Neural crest cell (in vitro differentiated cells): ENCODE measurements around the gene RHEBL1. TPM values are rescaled to one million over a fixed set of nuclear protein-coding genes. Genes with fewer than 3 reads are reported as not detected.

ENCODE experiments used
- DNase-seq: peaks from one replicate; pipeline ENCODE4 v3.0.0; 2021; ENCODE audit warnings: low read depth, mixed read lengths, low spot score
- H3K27ac Mint-ChIP-seq: one replicate; pipeline ENCODE4 v1.8.0; 2021; ENCODE audit warnings: mild to moderate bottlenecking, mixed read lengths; ENCODE audit not compliant: unreplicated experiment
- H3K27me3 Mint-ChIP-seq: 2 replicates; pipeline ENCODE4 v1.8.0; 2021; ENCODE audit warnings: low read depth, mild to moderate bottlenecking, mixed read lengths
- H3K36me3 Mint-ChIP-seq: 2 replicates; pipeline ENCODE4 v1.8.0; 2021; ENCODE audit warnings: low read depth, mild to moderate bottlenecking, mixed read lengths
- H3K4me1 Mint-ChIP-seq: 2 replicates; pipeline ENCODE4 v1.8.0; 2021; ENCODE audit warnings: mixed read lengths
- H3K4me3 Mint-ChIP-seq: one replicate; pipeline ENCODE4 v1.8.0; 2021; ENCODE audit warnings: mild to moderate bottlenecking, mixed read lengths
- H3K9me3 Mint-ChIP-seq: 2 replicates; pipeline ENCODE4 v1.8.0; 2021; ENCODE audit warnings: mixed read lengths
- total RNA-seq: library from RNA; stranded (reverse); gene quantifications from 2 replicates; pipeline ENCODE4 v1.2.1, GENCODE V29; 2021
- TF ChIP-seq, protein P1 (sequence below): fragments of 200-600 bp; sonication (generic); conservative IDR thresholded peaks from 2 replicates; pipeline ENCODE4 v1.5.0; 2021; ENCODE audit warnings: antibody characterized with exemption, mild to moderate bottlenecking

The RHEBL1 gene
- total RNA-seq, 1 donor from 2014 or later, result 2.1 TPM

DNA sequence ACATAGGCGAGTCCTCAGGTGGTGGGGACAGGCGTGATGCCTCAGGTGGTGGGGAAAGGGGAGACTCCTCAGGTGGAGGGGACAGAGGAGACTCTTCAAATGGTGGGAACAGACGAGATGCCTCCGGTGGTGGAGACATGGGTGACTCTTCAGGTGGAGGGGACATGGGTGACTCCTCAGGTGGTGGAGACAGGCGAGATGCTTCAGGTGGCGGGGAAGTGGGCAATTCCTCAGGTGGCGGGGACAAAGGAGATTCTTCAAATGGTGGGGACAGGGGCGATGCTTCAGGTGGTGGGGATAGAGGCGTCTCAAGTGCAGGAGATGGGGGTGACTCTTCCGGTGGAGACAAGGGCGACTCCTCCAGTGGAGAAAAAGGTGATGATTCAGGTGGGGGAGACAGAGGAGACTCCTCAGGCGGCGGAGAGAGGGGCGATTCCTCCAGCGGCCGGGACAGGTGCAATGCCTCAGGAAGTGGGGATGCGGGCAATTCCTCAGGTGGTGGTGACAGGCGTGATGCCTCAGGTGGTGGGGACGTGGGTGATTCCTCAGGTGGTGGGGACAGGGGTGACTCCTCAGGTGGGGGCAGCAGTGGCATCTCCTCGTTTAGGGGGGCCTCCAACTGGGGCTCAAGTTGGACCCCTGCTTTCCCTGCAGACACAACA, 17.9 kb downstream of the RHEBL1 start:
- no peak for DNase-seq
- Mint-ChIP-seq H3K27me3 (no peaks in the 10 kb centered on the region), H3K27ac (peak overlapping the region; percentile 12), H3K36me3 (peaks cover 18% of the 10 kb centered on the region), H3K4me1 (peaks cover 19% of the 10 kb centered on the region), H3K4me3 (no peak overlapping the region), H3K9me3 (no peaks in the 10 kb centered on the region)
- TF ChIP-seq, protein P1, sequence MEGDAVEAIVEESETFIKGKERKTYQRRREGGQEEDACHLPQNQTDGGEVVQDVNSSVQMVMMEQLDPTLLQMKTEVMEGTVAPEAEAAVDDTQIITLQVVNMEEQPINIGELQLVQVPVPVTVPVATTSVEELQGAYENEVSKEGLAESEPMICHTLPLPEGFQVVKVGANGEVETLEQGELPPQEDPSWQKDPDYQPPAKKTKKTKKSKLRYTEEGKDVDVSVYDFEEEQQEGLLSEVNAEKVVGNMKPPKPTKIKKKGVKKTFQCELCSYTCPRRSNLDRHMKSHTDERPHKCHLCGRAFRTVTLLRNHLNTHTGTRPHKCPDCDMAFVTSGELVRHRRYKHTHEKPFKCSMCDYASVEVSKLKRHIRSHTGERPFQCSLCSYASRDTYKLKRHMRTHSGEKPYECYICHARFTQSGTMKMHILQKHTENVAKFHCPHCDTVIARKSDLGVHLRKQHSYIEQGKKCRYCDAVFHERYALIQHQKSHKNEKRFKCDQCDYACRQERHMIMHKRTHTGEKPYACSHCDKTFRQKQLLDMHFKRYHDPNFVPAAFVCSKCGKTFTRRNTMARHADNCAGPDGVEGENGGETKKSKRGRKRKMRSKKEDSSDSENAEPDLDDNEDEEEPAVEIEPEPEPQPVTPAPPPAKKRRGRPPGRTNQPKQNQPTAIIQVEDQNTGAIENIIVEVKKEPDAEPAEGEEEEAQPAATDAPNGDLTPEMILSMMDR, result no peak

DNA sequence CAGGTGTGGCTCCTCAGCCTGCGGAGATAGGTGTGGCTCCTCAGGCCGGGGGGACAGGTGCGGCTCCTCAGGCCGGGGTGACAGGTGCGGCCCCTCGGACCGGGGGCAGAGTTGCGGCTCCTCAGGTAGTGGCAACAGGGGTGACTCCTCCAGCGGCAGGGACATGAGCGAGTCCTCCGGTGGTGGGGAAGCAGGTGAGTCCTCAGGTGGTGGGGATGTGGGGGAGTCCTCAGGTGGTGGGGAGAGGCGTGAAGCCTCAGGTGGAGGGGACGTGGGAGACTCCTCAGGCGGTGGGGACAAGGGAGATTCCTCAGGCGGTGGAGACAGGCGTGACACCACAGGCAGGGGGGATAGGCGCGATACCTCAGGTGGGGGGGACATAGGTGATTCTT, 18.4 kb downstream of the RHEBL1 start:
- TF ChIP-seq, protein P1, result no peak
- H3K36me3 Mint-ChIP-seq, result peaks cover 18% of the 10 kb centered on the region
- no peaks in the 10 kb centered on the region for H3K9me3 Mint-ChIP-seq

DNA sequence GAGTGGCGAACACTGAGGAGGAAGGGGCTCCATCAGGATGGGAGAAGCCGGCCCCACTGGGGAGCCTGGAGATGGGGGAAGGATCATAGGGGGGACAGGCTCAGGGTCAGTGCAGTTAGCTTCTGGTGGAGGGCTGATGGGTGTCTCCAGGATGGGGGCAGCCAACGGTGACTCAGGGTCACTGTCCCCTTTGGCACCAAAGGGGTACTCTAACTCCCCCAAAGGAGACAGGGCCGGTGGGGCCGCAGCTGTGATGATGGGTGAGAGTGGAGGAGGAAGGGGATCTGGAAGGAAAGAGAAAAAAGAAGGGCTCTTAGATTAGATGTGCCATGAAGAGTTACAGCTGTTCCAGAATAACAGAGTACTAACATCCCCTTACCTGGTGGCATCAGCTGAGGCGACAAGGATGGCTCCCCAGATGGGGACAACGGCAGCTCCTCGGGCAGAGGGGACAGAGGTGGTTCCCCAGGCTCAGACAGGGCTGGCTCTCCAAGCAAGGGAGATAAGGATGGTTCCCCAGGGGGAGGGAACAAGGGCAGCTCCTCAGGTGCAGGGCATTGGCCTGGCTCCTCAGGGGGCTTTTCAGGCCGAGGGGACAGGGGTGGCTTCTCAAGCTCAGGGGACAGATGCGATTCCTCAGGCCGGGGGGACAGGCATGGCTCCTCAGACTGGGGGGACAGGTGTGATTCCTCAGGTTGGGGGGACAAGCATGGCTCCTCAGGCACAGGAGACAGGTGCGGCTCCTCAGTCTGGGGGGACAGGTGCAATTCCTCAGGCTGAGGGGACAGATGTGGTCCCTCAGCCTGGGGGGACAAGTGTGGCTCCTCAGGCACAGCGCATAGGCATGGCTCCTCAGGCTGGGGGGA, 19.0 kb downstream of the RHEBL1 start:
- TF ChIP-seq, protein P1, result no peak
- no peaks in the 10 kb centered on the region for H3K9me3 Mint-ChIP-seq

More for the DNA sequence above, 18.4 kb downstream of the RHEBL1 start:
- DNase-seq, result no peak
- Mint-ChIP-seq H3K4me3 (no peak overlapping the region), H3K27me3 (no peaks in the 10 kb centered on the region), H3K27ac (no peak overlapping the region), H3K4me1 (peaks cover 14% of the 10 kb centered on the region)

DNA sequence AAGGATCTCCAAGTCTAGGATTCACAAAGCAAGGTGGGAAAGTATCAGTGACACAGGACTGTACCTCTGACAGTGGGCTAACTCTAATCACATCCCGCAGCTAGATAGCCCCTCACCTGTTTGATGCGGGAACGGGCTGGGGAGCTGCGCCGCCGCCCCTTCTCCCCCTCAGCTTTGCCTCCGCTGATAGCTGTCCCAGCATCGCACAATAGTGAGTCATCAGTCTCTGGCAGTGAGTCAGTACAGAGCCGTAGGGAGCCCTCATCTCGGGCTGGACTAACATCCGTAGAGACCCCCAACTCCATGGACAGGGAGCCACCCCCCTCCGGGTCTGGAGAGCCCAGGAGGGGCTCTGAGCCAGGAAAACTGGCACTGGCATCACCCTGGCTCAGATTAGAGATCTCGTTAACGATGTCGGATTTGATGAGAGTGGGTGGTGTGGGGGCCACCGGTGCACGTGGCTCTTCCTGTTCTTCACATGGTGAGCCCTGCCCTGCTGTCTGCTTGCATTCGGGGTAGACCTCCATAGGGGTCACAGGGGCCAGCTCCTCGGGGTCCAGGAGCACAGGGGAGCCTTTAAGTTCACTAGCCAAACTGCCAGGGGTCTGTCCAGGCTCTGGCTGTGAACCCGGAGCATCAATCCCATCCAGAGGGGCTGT, 20.1 kb downstream of the RHEBL1 start:
- no peak for DNase-seq
- TF ChIP-seq, protein P1, result no peak
- Mint-ChIP-seq H3K4me3 (no peak overlapping the region), H3K27ac (no peak overlapping the region), H3K4me1 (no peaks in the 10 kb centered on the region), H3K27me3 (no peaks in the 10 kb centered on the region), H3K9me3 (no peaks in the 10 kb centered on the region), H3K36me3 (peaks cover 16% of the 10 kb centered on the region)

More for the DNA sequence above, 19.0 kb downstream of the RHEBL1 start:
- H3K36me3 Mint-ChIP-seq, result peaks cover 18% of the 10 kb centered on the region
- no peak for DNase-seq
- no peak overlapping the region for H3K27ac Mint-ChIP-seq
- peaks cover 8% of the 10 kb centered on the region for H3K4me1 Mint-ChIP-seq
- H3K4me3 Mint-ChIP-seq, result no peak overlapping the region
- no peaks in the 10 kb centered on the region for H3K27me3 Mint-ChIP-seq

- no peak for DNase-seq
- no peaks in the 10 kb centered on the region for H3K9me3 Mint-ChIP-seq
- no peaks in the 10 kb centered on the region for H3K4me1 Mint-ChIP-seq
- no peak overlapping the region for H3K4me3 Mint-ChIP-seq
- TF ChIP-seq, protein P1, result no peak
- H3K27me3 Mint-ChIP-seq, result no peaks in the 10 kb centered on the region
- H3K36me3 Mint-ChIP-seq, result peaks cover 18% of the 10 kb centered on the region
- H3K27ac Mint-ChIP-seq, result no peak overlapping the region
These were observed 20.8 kb downstream of the RHEBL1 start for GRCh38 chr12:49048953-49049352.
